Measurements from ENCODE around the gene NCOA1. TPM values are rescaled to one million over a fixed set of nuclear protein-coding genes. Genes with fewer than 3 reads are reported as not detected.

The NCOA1 gene
- total and polyA plus RNA-seq, 4 donors, result 6.5 to 26.6 (median 16.3) TPM

DNA sequence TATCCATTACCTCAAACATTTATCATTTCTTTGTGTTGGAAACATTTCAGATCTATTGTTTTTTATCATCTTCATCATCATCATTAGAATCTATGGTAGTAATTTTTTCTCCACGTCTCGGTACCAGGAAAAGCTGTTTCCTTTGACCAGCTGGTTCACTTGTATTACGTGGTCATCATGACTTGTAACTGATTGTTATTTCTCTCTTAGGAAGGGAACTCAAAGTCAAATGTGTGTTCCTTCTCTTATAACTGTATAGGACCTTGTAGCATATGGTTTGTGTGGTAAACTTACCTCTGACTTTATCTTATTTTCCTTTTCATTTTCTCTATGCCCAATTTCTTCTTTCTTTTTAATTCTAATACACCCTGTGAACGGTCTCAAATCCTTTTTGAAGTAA, 16.5 kb downstream of the NCOA1 start:
- H3K9me3 ChIP-seq (ENCODE audit: control insufficient read depth in 4 of 4, low read length in 3 of 4), result no peaks in the 10 kb centered on the region
- WGBS, result 78% methylated on average over 4 of the region's 4 CpGs
- H3K4me3 ChIP-seq (ENCODE audit: low read depth in 1 of 3, low read length in 3 of 3), result no peak overlapping the region
- H3K4me1 ChIP-seq (ENCODE audit: control insufficient read depth in 4 of 4, insufficient read depth in 4 of 4, low read length in 3 of 4), result peaks cover 0 to 16% (median 4%) of the 10 kb centered on the region in 4 donors
- H3K27ac ChIP-seq (ENCODE audit: low read depth in 1 of 2, low read length in 2 of 2), result no peak overlapping the region
- no peaks in the 10 kb centered on the region for H3K36me3 ChIP-seq (ENCODE audit: control insufficient read depth in 4 of 4, insufficient read depth in 3 of 4, low read depth in 1 of 4, low read length in 3 of 4)
- no peaks in the 10 kb centered on the region for H3K27me3 ChIP-seq (ENCODE audit: control insufficient read depth in 4 of 4, insufficient read depth in 4 of 4, low read length in 3 of 4)
- H3K9ac ChIP-seq (ENCODE audit: low read depth in 1 of 2, low read length in 2 of 2), result no peak overlapping the region
- TF ChIP-seq, protein P1, sequence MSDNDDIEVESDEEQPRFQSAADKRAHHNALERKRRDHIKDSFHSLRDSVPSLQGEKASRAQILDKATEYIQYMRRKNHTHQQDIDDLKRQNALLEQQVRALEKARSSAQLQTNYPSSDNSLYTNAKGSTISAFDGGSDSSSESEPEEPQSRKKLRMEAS (IDR thresholded peaks at IDR 0.05), result no peak
- TF ChIP-seq HNF4A (conservative IDR thresholded peaks at IDR 0.05), result no peak
- DNase-seq (ENCODE audit: low spot score), result no peak

DNA sequence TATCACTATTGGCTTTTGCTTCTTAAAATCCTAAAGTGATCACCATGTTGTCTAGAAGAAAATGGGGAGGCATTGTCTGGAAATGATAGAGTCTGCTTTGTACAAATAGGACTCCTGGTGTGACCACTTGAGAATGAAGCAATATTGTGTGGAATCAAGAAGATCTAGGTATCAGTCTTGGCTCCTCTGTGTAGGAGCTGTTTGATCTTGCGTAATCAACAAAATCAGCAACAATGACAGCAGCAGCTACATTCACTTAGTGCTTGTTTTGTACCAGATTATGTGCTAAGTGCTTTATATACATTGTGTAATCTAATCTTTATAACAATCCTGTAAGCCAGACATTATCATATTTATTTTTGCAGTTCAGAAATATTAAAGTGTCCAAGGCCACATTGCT, 17.8 kb downstream of the NCOA1 start:
- no peak overlapping the region for H3K27ac ChIP-seq (ENCODE audit: low read depth in 1 of 2, low read length in 2 of 2)
- H3K9ac ChIP-seq (ENCODE audit: low read depth in 1 of 2, low read length in 2 of 2), result no peak overlapping the region
- no peak overlapping the region for H3K4me3 ChIP-seq (ENCODE audit: low read depth in 1 of 3, low read length in 3 of 3)
- WGBS, result 94% methylated on average over 1 of the region's 1 CpG
- H3K27me3 ChIP-seq (ENCODE audit: control insufficient read depth in 4 of 4, insufficient read depth in 4 of 4, low read length in 3 of 4), result no peaks in the 10 kb centered on the region
- TF ChIP-seq JUND (IDR thresholded peaks at IDR 0.05) (no peak), HNF4A (conservative IDR thresholded peaks at IDR 0.05) (no peak), YY1 (IDR thresholded peaks at IDR 0.05) (no peak), EGR1 (IDR thresholded peaks at IDR 0.05; ENCODE audit: low read depth in 2 of 2) (no peak), NR2F2 (IDR thresholded peaks at IDR 0.05) (no peak)
- TF ChIP-seq, protein P2, sequence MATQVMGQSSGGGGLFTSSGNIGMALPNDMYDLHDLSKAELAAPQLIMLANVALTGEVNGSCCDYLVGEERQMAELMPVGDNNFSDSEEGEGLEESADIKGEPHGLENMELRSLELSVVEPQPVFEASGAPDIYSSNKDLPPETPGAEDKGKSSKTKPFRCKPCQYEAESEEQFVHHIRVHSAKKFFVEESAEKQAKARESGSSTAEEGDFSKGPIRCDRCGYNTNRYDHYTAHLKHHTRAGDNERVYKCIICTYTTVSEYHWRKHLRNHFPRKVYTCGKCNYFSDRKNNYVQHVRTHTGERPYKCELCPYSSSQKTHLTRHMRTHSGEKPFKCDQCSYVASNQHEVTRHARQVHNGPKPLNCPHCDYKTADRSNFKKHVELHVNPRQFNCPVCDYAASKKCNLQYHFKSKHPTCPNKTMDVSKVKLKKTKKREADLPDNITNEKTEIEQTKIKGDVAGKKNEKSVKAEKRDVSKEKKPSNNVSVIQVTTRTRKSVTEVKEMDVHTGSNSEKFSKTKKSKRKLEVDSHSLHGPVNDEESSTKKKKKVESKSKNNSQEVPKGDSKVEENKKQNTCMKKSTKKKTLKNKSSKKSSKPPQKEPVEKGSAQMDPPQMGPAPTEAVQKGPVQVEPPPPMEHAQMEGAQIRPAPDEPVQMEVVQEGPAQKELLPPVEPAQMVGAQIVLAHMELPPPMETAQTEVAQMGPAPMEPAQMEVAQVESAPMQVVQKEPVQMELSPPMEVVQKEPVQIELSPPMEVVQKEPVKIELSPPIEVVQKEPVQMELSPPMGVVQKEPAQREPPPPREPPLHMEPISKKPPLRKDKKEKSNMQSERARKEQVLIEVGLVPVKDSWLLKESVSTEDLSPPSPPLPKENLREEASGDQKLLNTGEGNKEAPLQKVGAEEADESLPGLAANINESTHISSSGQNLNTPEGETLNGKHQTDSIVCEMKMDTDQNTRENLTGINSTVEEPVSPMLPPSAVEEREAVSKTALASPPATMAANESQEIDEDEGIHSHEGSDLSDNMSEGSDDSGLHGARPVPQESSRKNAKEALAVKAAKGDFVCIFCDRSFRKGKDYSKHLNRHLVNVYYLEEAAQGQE (IDR thresholded peaks at IDR 0.05), result no peak
- TF ChIP-seq, protein P1 (IDR thresholded peaks at IDR 0.05), result no peak
- peaks cover 2 to 20% (median 6%) of the 10 kb centered on the region in 4 donors for H3K4me1 ChIP-seq (ENCODE audit: control insufficient read depth in 4 of 4, insufficient read depth in 4 of 4, low read length in 3 of 4)
- DNase-seq (ENCODE audit: low spot score), result no peak
- H3K36me3 ChIP-seq (ENCODE audit: control insufficient read depth in 4 of 4, insufficient read depth in 3 of 4, low read depth in 1 of 4, low read length in 3 of 4), result no peaks in the 10 kb centered on the region
- no peaks in the 10 kb centered on the region for H3K9me3 ChIP-seq (ENCODE audit: control insufficient read depth in 4 of 4, low read length in 3 of 4)

DNA sequence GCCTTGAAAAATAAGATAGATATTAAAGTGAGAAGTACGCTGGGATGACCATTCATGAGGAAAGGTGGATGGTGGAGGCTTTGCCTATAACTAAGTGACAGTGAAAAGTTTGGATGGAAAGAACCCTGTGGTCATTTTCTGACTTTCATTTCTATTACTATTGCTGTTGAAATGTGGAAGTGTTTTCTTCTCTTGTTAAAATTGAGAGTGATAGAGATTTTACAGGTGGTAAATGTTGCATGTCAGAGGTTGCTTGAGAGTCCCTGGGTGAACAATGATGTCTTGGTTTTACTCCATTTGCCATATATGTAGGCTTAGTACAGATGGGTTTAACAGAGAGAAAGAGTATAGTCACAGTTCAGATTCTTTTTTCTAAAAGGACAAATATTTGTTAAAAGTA, 18.4 kb downstream of the NCOA1 start:
- H3K36me3 ChIP-seq (ENCODE audit: control insufficient read depth in 4 of 4, insufficient read depth in 3 of 4, low read depth in 1 of 4, low read length in 3 of 4), result no peaks in the 10 kb centered on the region
- H3K4me3 ChIP-seq (ENCODE audit: low read depth in 1 of 3, low read length in 3 of 3), result no peak overlapping the region
- no peak overlapping the region for H3K9ac ChIP-seq (ENCODE audit: low read depth in 1 of 2, low read length in 2 of 2)
- DNase-seq (ENCODE audit: low spot score), result no peak
- TF ChIP-seq, protein P3, sequence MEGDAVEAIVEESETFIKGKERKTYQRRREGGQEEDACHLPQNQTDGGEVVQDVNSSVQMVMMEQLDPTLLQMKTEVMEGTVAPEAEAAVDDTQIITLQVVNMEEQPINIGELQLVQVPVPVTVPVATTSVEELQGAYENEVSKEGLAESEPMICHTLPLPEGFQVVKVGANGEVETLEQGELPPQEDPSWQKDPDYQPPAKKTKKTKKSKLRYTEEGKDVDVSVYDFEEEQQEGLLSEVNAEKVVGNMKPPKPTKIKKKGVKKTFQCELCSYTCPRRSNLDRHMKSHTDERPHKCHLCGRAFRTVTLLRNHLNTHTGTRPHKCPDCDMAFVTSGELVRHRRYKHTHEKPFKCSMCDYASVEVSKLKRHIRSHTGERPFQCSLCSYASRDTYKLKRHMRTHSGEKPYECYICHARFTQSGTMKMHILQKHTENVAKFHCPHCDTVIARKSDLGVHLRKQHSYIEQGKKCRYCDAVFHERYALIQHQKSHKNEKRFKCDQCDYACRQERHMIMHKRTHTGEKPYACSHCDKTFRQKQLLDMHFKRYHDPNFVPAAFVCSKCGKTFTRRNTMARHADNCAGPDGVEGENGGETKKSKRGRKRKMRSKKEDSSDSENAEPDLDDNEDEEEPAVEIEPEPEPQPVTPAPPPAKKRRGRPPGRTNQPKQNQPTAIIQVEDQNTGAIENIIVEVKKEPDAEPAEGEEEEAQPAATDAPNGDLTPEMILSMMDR (IDR thresholded peaks at IDR 0.05; ENCODE audit: low read depth, low read length, missing input control), result no peak
- TF ChIP-seq FOXA1 (IDR thresholded peaks at IDR 0.05) (no peak), SP1 (IDR thresholded peaks at IDR 0.05) (no peak), NR2F2 (IDR thresholded peaks at IDR 0.05) (no peak), GABPA (IDR thresholded peaks at IDR 0.05 in 1 of 2, conservative IDR thresholded peaks at IDR 0.05 in 1 of 2) (no peak), RAD21 (IDR thresholded peaks at IDR 0.05) (no peak), JUND (IDR thresholded peaks at IDR 0.05) (no peak), TAF1 (conservative IDR thresholded peaks at IDR 0.05) (no peak), YY1 (IDR thresholded peaks at IDR 0.05) (no peak), HNF4G (IDR thresholded peaks at IDR 0.05) (no peak)
- TF ChIP-seq, protein P4, sequence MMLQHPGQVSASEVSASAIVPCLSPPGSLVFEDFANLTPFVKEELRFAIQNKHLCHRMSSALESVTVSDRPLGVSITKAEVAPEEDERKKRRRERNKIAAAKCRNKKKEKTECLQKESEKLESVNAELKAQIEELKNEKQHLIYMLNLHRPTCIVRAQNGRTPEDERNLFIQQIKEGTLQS (IDR thresholded peaks at IDR 0.05), result no peak
- TF ChIP-seq, protein P2 (IDR thresholded peaks at IDR 0.05), result no peak
- TF ChIP-seq, protein P5, sequence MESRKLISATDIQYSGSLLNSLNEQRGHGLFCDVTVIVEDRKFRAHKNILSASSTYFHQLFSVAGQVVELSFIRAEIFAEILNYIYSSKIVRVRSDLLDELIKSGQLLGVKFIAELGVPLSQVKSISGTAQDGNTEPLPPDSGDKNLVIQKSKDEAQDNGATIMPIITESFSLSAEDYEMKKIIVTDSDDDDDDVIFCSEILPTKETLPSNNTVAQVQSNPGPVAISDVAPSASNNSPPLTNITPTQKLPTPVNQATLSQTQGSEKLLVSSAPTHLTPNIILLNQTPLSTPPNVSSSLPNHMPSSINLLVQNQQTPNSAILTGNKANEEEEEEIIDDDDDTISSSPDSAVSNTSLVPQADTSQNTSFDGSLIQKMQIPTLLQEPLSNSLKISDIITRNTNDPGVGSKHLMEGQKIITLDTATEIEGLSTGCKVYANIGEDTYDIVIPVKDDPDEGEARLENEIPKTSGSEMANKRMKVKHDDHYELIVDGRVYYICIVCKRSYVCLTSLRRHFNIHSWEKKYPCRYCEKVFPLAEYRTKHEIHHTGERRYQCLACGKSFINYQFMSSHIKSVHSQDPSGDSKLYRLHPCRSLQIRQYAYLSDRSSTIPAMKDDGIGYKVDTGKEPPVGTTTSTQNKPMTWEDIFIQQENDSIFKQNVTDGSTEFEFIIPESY (IDR thresholded peaks at IDR 0.05), result no peak
- H3K27ac ChIP-seq (ENCODE audit: low read depth in 1 of 2, low read length in 2 of 2), result no peak overlapping the region
- H3K4me1 ChIP-seq (ENCODE audit: control insufficient read depth in 4 of 4, insufficient read depth in 4 of 4, low read length in 3 of 4), result peaks cover 2 to 20% (median 6%) of the 10 kb centered on the region in 4 donors
- H3K9me3 ChIP-seq (ENCODE audit: control insufficient read depth in 4 of 4, low read length in 3 of 4), result no peaks in the 10 kb centered on the region
- no peaks in the 10 kb centered on the region for H3K27me3 ChIP-seq (ENCODE audit: control insufficient read depth in 4 of 4, insufficient read depth in 4 of 4, low read length in 3 of 4)
- WGBS, result 91% methylated on average over 1 of the region's 1 CpG

All from liver (tissue), 9 donors.